Measurements from ENCODE around the gene MAN2A1. TPM values are rescaled to one million over a fixed set of nuclear protein-coding genes. Genes with fewer than 3 reads are reported as not detected.
A peak's percentile ranks its signal among the peaks of the same experiment; 100 is the strongest.

MAN2A1 gene
- total RNA-seq, 1 experiment from 2014 or later = 51.0 TPM

DNA sequence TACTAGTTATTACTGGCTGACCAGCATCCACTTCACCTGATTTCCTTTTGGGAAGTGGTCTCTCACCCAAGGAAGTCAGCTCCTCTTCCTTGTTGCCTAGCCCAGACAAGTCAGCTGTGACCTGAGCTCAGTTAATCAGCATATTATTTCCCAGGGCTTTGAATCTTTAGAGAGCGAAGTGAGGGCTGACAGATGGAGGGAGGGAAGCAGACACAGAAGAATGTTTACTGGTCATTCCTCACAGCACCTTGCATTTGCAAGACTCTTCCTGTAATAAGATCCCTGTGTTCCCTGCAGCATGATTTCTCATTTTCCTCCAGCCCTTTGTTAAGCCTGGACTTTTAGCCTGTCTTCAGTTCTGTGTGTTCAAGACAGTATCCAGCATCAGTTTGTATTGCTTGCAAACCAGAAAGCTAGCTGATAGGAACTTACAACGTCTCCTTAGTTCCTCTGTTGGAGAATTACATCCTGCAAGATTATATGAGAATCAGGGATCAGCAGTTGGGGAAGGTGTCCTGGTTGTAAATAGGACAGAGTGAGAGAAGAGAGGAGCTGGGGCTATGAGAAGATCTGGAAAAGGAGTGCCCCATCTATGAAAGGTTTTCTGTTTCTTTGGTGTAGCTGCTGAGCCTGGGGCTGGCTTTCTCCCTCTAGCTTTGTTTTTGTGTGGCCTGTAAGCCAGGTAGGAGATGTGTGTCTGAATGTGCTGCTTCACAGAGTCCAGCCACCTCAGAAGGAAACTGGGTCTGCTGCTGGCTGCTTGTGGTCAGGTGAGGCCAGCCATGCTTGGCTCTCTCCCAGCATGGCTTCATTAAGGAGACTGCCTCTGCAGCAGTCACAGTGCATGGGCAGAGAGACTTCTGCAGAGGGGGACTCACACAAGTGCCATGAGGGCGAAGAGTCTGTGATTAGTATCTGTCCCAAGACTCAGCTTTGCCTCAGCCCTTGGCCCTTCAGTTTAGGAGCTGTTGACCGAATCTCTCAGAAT, 50.3 kb downstream of the MAN2A1 start:
- Histone ChIP-seq H3K4me1 (ENCODE audit: control insufficient read depth, insufficient read depth, low read length) (peaks cover 12% of the 10 kb centered on the region), H3K27me3 (ENCODE audit: control insufficient read depth, insufficient read depth, low read length) (no peaks in the 10 kb centered on the region), H3K27ac (ENCODE audit: low read length) (no peak overlapping the region; the same call in 1 of the 2 replicates), H3K9me3 (ENCODE audit: control insufficient read depth, insufficient read depth, low read depth, low read length) (no peaks in the 10 kb centered on the region), H3K4me3 (ENCODE audit: low read depth in 2 of 2, low read length in 2 of 2) (no peak overlapping the region), H3K36me3 (ENCODE audit: control insufficient read depth, insufficient read depth, low read length) (no peaks in the 10 kb centered on the region)
- ChIA-PET POLR2A (no interaction called here), CTCF (no interaction called here)
- intact Hi-C loops (cut with micrococcal nuclease; ENCODE audit: unreplicated experiment) = no loop called here
- no TSS peak for BruUV-seq (replicated peaks)
- in situ Hi-C loops (cut with HindIII; ENCODE audit: low pct_unique_long_range_greater_than_20kb, low sequenced_read_pairs) = no loop called here
- peak; percentile 51; the same call in 1 of the 2 replicates for ATAC-seq
- TF ChIP-seq, protein P1, sequence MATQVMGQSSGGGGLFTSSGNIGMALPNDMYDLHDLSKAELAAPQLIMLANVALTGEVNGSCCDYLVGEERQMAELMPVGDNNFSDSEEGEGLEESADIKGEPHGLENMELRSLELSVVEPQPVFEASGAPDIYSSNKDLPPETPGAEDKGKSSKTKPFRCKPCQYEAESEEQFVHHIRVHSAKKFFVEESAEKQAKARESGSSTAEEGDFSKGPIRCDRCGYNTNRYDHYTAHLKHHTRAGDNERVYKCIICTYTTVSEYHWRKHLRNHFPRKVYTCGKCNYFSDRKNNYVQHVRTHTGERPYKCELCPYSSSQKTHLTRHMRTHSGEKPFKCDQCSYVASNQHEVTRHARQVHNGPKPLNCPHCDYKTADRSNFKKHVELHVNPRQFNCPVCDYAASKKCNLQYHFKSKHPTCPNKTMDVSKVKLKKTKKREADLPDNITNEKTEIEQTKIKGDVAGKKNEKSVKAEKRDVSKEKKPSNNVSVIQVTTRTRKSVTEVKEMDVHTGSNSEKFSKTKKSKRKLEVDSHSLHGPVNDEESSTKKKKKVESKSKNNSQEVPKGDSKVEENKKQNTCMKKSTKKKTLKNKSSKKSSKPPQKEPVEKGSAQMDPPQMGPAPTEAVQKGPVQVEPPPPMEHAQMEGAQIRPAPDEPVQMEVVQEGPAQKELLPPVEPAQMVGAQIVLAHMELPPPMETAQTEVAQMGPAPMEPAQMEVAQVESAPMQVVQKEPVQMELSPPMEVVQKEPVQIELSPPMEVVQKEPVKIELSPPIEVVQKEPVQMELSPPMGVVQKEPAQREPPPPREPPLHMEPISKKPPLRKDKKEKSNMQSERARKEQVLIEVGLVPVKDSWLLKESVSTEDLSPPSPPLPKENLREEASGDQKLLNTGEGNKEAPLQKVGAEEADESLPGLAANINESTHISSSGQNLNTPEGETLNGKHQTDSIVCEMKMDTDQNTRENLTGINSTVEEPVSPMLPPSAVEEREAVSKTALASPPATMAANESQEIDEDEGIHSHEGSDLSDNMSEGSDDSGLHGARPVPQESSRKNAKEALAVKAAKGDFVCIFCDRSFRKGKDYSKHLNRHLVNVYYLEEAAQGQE (IDR thresholded peaks at IDR 0.05; ENCODE audit: insufficient read depth in 1 of 2, low read depth in 2 of 2, low read length in 1 of 2) = no peak
- TF ChIP-seq SIN3A (IDR thresholded peaks at IDR 0.05; ENCODE audit: borderline replicate concordance, insufficient read depth, low read depth, low read length) = no peak
- DNase-seq (ENCODE audit: low read depth, low spot score) = no peak

DNA sequence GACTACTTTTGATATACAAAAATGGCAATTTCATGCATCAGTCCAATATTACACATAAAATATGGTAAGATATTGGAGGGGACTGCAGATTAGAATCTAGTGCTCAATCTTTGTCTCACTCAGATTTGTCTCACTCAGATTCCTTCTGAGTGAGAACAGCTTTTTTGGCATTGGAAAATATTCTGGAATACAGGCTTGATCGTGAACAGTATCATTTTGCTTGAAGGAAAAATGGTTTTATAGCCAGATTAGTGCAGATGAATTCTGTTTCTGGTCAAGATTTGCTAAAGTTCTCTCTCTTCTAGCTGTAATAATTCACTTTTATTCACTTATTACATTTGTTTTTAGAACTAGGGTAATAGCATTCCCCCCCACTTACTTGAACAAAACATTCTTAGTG, 51.2 kb downstream of the MAN2A1 start:
- no TSS peak for BruUV-seq (replicated peaks)
- Histone ChIP-seq H3K4me3 (ENCODE audit: low read depth in 2 of 2, low read length in 2 of 2) (no peak overlapping the region), H3K36me3 (ENCODE audit: control insufficient read depth, insufficient read depth, low read length) (no peaks in the 10 kb centered on the region), H3K9me3 (ENCODE audit: control insufficient read depth, insufficient read depth, low read depth, low read length) (no peaks in the 10 kb centered on the region), H3K27ac (ENCODE audit: low read length) (no peak overlapping the region), H3K4me1 (ENCODE audit: control insufficient read depth, insufficient read depth, low read length) (peaks cover 12% of the 10 kb centered on the region), H3K27me3 (ENCODE audit: control insufficient read depth, insufficient read depth, low read length) (no peaks in the 10 kb centered on the region)
- in situ Hi-C loops (cut with HindIII; ENCODE audit: low pct_unique_long_range_greater_than_20kb, low sequenced_read_pairs) (no loop called here), intact Hi-C loops (cut with micrococcal nuclease; ENCODE audit: unreplicated experiment) (no loop called here)
- TF ChIP-seq SIN3A (IDR thresholded peaks at IDR 0.05; ENCODE audit: borderline replicate concordance, insufficient read depth, low read depth, low read length) (no peak), POLR2AphosphoS5 (IDR thresholded peaks at IDR 0.05; ENCODE audit: low read depth, low read length) (no peak), TCF7L2 (IDR thresholded peaks at IDR 0.05; ENCODE audit: low read depth, low read length) (no peak)
- TF ChIP-seq, protein P2, sequence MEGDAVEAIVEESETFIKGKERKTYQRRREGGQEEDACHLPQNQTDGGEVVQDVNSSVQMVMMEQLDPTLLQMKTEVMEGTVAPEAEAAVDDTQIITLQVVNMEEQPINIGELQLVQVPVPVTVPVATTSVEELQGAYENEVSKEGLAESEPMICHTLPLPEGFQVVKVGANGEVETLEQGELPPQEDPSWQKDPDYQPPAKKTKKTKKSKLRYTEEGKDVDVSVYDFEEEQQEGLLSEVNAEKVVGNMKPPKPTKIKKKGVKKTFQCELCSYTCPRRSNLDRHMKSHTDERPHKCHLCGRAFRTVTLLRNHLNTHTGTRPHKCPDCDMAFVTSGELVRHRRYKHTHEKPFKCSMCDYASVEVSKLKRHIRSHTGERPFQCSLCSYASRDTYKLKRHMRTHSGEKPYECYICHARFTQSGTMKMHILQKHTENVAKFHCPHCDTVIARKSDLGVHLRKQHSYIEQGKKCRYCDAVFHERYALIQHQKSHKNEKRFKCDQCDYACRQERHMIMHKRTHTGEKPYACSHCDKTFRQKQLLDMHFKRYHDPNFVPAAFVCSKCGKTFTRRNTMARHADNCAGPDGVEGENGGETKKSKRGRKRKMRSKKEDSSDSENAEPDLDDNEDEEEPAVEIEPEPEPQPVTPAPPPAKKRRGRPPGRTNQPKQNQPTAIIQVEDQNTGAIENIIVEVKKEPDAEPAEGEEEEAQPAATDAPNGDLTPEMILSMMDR (IDR thresholded peaks at IDR 0.05) = no peak
- TF ChIP-seq, protein P1 (IDR thresholded peaks at IDR 0.05; ENCODE audit: insufficient read depth in 1 of 2, low read depth in 2 of 2, low read length in 1 of 2) = no peak
- DNase-seq (ENCODE audit: low read depth, low spot score) = no peak
- no peak for ATAC-seq
- POLR2A ChIA-PET = no interaction called here
- CTCF ChIA-PET = no interaction called here

Data from Panc1 (cell line).